K562 (cell line): Measurements from ENCODE around the gene NTRK1. TPM values are rescaled to one million over a fixed set of nuclear protein-coding genes. Genes with fewer than 3 reads are reported as not detected.

ENCODE experiments used
- BCOR ChIP-seq: fragments of 450-650 bp; IDR thresholded peaks from 2 replicates; pipeline ENCODE4 v1.6.1; 2016
- HEY1 ChIP-seq: fragments of 250-450 bp; sonication (Bioruptor Pico); IDR thresholded peaks from 2 replicates; pipeline ENCODE4 v1.5.0; 2020; ENCODE audit warnings: mild to moderate bottlenecking, moderate library complexity, borderline replicate concordance
- KDM5B ChIP-seq: fragments of 200-600 bp; sonication (generic); IDR thresholded peaks from 2 replicates; pipeline ENCODE4 v1.6.1; 2012; ENCODE audit warnings: low read depth, mild to moderate bottlenecking, moderate library complexity, low read length, control low read depth, inconsistent platforms; ENCODE audit not compliant: insufficient replicate concordance
- ZNF766 ChIP-seq: fragments of 200-800 bp; sonication (Bioruptor generic); conservative IDR thresholded peaks from 2 replicates; pipeline ENCODE4 v1.6.1; 2016; ENCODE audit warnings: missing genetic modification characterization, missing compliant biosample characterization
- polyA plus RNA-seq, 8 experiments: library from polyadenylated mRNA; depleted of rRNA in 4 of 8; stranded (reverse) in 5 of 8; unstranded in 3 of 8; fragments of >200 nt; fragmentation: Nextera tagmentation in 2 of 8; fragmentation: Illumina TruSeq in 1 of 8; extraction: Ambion mirVana in 2 of 8; extraction: Trizol in 1 of 8; gene quantifications; 2 replicates each; pipeline versions ENCODE4 v1.2.1 to v1.2.3, GENCODE V29; 2011 to 2014; ENCODE audit warnings: inconsistent platforms in 1 of 8, missing spikeins in 1 of 8
- total RNA-seq, 7 experiments: library from RNA; depleted of rRNA in 6 of 7; stranded (reverse); fragments of >200 nt in 6 of 7; fragmentation: Illumina TruSeq in 2 of 7; extraction: Trizol in 2 of 7; gene quantifications; 2 replicates each; pipeline versions ENCODE4 v1.2.1 to v1.2.3, GENCODE V29; 2011 to 2021; ENCODE audit warnings: low replicate concordance in 1 of 7
- TF ChIP-seq, protein P1 (sequence below): fragments of 450-650 bp; formaldehyde crosslinking; IDR thresholded peaks from 2 replicates; pipeline ENCODE4 v1.4.0; 2022; ENCODE audit warnings: missing genetic modification characterization
- TF ChIP-seq, protein P2 (sequence below), 2 experiments: IDR thresholded peaks in 1 of 2; conservative IDR thresholded peaks in 1 of 2; 2 replicates each; pipeline ENCODE4 v1.6.1; 2016; ENCODE audit warnings: low read depth in 2 of 2, mild to moderate bottlenecking in 1 of 2, missing compliant biosample characterization in 1 of 2, missing genetic modification characterization in 1 of 2, moderate library complexity in 1 of 2
- TF ChIP-seq, protein P3 (sequence below): fragments of 250-450 bp; sonication (Bioruptor Pico); IDR thresholded peaks from 2 replicates; pipeline ENCODE4 v1.4.0; 2020
- TF ChIP-seq, protein P4 (sequence below): fragments of 450-650 bp; formaldehyde crosslinking; conservative IDR thresholded peaks from 2 replicates; pipeline ENCODE4 v1.4.0; 2022; ENCODE audit warnings: mild to moderate bottlenecking, missing genetic modification characterization
- TF ChIP-seq, protein P5 (sequence below), 3 experiments: IDR thresholded peaks in 2 of 3; conservative IDR thresholded peaks in 1 of 3; 2 replicates each; pipeline ENCODE4 v1.5.1; 2011 to 2012; ENCODE audit warnings: low read length in 3 of 3, mild to moderate bottlenecking in 3 of 3, control low read depth in 2 of 3, improper control_type of control experiment in 1 of 3, inconsistent platforms in 1 of 3, low read depth in 1 of 3, mixed read lengths in 1 of 3, moderate library complexity in 1 of 3; ENCODE audit not compliant: insufficient read depth in 2 of 3
- TF ChIP-seq, protein P6 (sequence below): sonication (generic); formaldehyde crosslinking; IDR thresholded peaks from 2 replicates; pipeline ENCODE4 v1.8.1; 2023; ENCODE audit warnings: mild to moderate bottlenecking, missing genetic modification reagents

The NTRK1 gene
- total and polyA plus RNA-seq, 9 of the 15 experiments (the other 6 are each of a cell fraction or from before 2014, with no cell fraction given), result 0.46 to 30.0 (median 7.9) TPM

DNA sequence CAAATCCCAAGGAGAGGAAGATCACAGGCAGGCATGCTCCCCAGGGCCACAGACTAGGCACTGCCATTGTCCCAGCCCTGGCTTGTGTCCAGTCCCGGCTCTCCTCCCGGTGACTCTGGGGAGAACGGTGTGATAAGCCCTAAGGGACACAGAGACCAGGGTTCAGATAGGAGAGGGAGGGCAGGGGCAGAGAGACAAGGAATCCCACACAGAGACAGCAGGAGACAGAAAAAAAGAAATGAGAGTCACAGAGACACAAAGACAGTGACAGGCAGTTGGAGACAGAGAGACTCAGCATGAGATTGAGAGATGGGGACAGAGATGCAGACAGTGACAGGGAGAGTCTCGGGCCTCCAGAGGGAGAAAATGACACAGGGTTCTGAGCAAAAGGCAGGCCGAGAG, 2.1 kb upstream of the NTRK1 start (continued):
- TF ChIP-seq, protein P1, sequence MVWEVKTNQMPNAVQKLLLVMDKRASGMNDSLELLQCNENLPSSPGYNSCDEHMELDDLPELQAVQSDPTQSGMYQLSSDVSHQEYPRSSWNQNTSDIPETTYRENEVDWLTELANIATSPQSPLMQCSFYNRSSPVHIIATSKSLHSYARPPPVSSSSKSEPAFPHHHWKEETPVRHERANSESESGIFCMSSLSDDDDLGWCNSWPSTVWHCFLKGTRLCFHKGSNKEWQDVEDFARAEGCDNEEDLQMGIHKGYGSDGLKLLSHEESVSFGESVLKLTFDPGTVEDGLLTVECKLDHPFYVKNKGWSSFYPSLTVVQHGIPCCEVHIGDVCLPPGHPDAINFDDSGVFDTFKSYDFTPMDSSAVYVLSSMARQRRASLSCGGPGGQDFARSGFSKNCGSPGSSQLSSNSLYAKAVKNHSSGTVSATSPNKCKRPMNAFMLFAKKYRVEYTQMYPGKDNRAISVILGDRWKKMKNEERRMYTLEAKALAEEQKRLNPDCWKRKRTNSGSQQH (CRISPR knock-in tag), result 0 out of 2 replicates have a peak, but pooled peaks have one; percentile 27
- TF ChIP-seq, protein P2, sequence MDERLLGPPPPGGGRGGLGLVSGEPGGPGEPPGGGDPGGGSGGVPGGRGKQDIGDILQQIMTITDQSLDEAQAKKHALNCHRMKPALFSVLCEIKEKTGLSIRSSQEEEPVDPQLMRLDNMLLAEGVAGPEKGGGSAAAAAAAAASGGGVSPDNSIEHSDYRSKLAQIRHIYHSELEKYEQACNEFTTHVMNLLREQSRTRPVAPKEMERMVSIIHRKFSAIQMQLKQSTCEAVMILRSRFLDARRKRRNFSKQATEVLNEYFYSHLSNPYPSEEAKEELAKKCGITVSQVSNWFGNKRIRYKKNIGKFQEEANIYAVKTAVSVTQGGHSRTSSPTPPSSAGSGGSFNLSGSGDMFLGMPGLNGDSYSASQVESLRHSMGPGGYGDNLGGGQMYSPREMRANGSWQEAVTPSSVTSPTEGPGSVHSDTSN (CRISPR knock-in tag; IDR thresholded peaks at IDR 0.05; ENCODE audit: low read depth), result no peak
- TF ChIP-seq, protein P2 (tag; conservative IDR thresholded peaks at IDR 0.05; ENCODE audit: low read depth), result peak; percentile 11; the same call in 1 of the 2 replicates
- no peak for TF ChIP-seq ZNF766 (CRISPR knock-in tag)
- no peak for TF ChIP-seq HEY1
- TF ChIP-seq, protein P3, sequence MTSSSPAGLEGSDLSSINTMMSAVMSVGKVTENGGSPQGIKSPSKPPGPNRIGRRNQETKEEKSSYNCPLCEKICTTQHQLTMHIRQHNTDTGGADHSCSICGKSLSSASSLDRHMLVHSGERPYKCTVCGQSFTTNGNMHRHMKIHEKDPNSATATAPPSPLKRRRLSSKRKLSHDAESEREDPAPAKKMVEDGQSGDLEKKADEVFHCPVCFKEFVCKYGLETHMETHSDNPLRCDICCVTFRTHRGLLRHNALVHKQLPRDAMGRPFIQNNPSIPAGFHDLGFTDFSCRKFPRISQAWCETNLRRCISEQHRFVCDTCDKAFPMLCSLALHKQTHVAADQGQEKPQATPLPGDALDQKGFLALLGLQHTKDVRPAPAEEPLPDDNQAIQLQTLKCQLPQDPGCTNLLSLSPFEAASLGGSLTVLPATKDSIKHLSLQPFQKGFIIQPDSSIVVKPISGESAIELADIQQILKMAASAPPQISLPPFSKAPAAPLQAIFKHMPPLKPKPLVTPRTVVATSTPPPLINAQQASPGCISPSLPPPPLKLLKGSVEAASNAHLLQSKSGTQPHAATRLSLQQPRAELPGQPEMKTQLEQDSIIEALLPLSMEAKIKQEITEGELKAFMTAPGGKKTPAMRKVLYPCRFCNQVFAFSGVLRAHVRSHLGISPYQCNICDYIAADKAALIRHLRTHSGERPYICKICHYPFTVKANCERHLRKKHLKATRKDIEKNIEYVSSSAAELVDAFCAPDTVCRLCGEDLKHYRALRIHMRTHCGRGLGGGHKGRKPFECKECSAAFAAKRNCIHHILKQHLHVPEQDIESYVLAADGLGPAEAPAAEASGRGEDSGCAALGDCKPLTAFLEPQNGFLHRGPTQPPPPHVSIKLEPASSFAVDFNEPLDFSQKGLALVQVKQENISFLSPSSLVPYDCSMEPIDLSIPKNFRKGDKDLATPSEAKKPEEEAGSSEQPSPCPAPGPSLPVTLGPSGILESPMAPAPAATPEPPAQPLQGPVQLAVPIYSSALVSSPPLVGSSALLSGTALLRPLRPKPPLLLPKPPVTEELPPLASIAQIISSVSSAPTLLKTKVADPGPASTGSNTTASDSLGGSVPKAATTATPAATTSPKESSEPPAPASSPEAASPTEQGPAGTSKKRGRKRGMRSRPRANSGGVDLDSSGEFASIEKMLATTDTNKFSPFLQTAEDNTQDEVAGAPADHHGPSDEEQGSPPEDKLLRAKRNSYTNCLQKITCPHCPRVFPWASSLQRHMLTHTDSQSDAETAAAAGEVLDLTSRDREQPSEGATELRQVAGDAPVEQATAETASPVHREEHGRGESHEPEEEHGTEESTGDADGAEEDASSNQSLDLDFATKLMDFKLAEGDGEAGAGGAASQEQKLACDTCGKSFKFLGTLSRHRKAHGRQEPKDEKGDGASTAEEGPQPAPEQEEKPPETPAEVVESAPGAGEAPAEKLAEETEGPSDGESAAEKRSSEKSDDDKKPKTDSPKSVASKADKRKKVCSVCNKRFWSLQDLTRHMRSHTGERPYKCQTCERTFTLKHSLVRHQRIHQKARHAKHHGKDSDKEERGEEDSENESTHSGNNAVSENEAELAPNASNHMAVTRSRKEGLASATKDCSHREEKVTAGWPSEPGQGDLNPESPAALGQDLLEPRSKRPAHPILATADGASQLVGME (CRISPR knock-in tag), result peak; percentile 15; the same call in 1 of the 2 replicates
- peak; percentile 24; the same call in 1 of the 2 replicates for TF ChIP-seq BCOR
- peak; percentile 23 for TF ChIP-seq KDM5B
- TF ChIP-seq, protein P4, sequence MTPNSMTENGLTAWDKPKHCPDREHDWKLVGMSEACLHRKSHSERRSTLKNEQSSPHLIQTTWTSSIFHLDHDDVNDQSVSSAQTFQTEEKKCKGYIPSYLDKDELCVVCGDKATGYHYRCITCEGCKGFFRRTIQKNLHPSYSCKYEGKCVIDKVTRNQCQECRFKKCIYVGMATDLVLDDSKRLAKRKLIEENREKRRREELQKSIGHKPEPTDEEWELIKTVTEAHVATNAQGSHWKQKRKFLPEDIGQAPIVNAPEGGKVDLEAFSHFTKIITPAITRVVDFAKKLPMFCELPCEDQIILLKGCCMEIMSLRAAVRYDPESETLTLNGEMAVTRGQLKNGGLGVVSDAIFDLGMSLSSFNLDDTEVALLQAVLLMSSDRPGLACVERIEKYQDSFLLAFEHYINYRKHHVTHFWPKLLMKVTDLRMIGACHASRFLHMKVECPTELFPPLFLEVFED (CRISPR knock-in tag), result 0 out of 2 replicates have a peak, but pooled peaks have one; percentile 27
- TF ChIP-seq, protein P5, sequence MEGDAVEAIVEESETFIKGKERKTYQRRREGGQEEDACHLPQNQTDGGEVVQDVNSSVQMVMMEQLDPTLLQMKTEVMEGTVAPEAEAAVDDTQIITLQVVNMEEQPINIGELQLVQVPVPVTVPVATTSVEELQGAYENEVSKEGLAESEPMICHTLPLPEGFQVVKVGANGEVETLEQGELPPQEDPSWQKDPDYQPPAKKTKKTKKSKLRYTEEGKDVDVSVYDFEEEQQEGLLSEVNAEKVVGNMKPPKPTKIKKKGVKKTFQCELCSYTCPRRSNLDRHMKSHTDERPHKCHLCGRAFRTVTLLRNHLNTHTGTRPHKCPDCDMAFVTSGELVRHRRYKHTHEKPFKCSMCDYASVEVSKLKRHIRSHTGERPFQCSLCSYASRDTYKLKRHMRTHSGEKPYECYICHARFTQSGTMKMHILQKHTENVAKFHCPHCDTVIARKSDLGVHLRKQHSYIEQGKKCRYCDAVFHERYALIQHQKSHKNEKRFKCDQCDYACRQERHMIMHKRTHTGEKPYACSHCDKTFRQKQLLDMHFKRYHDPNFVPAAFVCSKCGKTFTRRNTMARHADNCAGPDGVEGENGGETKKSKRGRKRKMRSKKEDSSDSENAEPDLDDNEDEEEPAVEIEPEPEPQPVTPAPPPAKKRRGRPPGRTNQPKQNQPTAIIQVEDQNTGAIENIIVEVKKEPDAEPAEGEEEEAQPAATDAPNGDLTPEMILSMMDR (IDR thresholded peaks at IDR 0.05 in 2 of 3, conservative IDR thresholded peaks at IDR 0.05 in 1 of 3; ENCODE audit: insufficient read depth in 2 of 3, low read depth in 1 of 3, low read length in 3 of 3), result no peak
- TF ChIP-seq, protein P6, sequence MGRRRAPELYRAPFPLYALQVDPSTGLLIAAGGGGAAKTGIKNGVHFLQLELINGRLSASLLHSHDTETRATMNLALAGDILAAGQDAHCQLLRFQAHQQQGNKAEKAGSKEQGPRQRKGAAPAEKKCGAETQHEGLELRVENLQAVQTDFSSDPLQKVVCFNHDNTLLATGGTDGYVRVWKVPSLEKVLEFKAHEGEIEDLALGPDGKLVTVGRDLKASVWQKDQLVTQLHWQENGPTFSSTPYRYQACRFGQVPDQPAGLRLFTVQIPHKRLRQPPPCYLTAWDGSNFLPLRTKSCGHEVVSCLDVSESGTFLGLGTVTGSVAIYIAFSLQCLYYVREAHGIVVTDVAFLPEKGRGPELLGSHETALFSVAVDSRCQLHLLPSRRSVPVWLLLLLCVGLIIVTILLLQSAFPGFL (CRISPR knock-in tag), result no peak
